A549 treated with RU486 at 1 μM for 4 hours (cell line): ENCODE measurements around the gene PPP2R5B. TPM values are rescaled to one million over a fixed set of nuclear protein-coding genes. Genes with fewer than 3 reads are reported as not detected.

Source experiments
- total RNA-seq: library from RNA; stranded (reverse); fragments of 200-300 nt; extraction: Qiagen RNA extraction; gene quantifications from 5 replicates; pipeline ENCODE4 v1.2.3, GENCODE V29; 2022; ENCODE audit warnings: low read depth

The PPP2R5B gene
- total RNA-seq = 4.3 to 5.9 TPM (median 4.6 TPM) in 5 replicates

DNA sequence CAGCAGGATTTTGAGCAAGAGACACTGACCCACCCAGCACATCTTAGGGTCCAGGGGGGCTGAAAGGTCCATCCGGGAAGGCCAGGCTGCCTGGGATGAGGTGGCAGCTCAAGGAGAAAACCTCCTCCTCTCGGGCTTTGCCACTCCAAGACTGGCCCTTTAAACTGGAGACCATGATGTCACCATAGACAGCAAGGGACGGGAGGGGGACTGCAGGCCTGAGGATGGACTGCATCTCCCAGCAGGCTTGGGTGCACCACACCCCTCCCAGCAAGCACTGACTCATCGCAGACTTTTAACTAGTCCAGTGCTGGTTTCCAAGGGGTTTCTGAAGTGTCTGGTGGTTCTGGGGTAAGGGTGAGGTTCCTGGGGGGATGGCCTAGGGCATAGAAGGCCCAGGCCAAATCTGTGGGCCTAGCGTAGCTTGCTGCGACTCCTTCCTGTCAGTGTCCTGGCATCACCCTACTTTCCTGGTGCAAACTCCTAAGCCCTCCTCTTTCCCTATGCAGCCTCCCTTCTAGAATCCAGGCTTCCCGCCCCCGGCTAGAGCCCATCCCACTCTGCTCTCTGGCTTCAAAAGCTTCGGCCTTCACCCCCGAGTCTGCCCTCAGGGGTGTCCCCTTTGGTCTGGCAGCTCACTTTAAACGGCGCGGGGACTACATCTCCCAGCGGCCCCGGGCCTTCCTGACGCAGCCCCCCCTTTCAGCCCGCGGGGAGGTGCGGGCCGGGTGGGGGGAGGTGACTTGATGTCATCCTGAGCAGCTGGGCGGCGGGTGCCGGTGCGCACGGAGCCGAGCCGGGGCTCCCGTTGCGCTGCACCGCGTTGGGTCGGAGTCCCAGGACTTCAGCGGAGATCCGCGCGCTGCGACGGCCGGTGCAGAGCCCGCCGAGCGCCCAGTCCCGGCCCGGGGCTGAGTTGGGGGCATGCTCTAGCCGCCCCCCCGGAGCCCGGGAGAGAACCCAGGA, at the start of gene PPP2R5B:
TSS of gene PPP2R5B (plus strand) at position 746 of the 966 bp plus-strand sequence. CDS start 1,046 bp downstream, outside the sequence.

GRCh38 chr11:64878494-64879243, 45.8 kb upstream of the PPP2R5B start, which contains the start of gene EHD1:
Gene EHD1, minus strand, starts transcription at chr11:64878621. Its CDS starts 157 bp downstream, at chr11:64878464.

GRCh38 chr11:64916775-64917662, 7.5 kb upstream of the PPP2R5B start, which contains the start of gene ATG2A:
Gene ATG2A, minus strand, starts transcription at chr11:64917209. Its CDS starts 74 bp downstream, at chr11:64917135.

DNA sequence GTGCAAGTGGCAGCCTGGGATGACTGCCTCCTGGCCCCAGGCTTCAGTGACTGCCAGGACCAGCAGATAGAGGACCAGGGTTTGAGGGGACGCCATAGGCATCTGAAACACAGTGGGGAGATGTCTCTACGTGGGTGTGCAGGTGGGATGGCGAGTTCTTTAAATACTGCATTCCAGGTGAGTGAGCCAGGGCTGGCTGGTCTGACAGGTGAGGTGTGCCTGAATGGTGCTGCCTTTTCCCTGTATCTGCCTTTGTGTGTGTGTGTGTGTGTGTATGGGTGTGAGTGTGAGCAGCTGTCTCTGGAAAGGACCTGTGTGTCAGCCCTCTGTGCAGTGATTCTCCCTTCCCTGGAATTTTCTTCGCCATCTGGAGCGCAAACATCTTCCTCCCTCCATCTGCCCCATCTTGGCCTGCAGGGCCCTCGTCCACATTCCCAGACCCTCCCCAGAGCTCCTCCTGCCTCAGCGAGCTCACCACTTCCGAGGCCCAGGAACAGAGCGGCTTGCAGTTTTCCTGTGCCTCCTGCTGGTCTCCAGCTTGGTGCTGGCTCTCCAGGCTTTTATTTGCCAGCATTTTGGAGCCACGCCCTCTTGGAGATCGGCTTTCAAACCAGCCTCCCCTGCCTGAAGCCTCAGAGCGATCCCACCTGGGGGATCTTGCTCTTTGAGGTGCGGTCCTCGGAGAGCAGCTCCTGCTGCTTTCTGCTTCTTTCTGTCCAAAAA, 11.0 kb downstream of the PPP2R5B start, which contains the start of gene GPHA2:
TSS of gene GPHA2 (minus strand) at position 535 of the 723 bp plus-strand sequence. CDS start at position 102, 433 bp downstream.

DNA sequence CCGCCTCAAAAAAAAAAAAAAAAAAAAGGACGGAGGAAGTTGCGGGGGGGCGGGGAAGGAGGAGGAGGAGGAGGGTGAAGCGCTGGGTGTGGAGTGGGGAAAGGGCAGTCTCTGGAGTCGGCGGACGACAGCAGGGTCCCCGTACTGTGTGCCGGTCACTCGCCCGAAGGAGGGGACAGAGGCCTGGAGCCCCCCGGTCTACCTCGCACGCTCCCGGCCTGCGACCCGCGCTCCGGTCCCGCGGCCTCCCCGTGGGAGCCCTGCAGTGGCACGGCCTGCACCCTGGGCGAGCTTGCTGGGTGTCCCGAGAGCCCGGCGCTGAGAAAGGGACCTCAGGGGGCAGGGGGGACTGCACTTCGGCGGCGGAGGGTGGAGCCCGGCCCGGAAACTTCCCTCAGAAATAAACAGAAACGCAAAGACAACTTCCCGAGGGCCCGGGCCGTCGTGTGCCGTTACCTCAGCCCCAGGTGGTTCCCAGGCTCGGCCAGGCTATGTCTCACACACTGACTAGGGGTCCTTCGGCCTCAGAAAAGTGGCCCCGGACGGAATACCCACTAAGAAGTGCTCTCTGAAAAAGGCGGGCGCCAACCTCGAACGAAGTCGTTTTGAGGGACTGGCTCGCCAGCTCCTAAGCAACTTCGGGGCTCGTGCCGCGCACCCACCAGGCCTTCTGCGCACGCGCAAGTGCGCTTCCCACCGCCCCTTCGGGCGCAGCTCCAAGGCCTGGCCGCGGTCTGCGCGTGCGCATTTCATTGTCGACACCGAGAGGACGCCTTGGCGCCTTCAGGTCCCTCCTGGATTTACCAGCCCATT, 47.1 kb downstream of the PPP2R5B start, which contains the start of gene MAJIN:
TSS of gene MAJIN (minus strand) at position 688 of the 813 bp plus-strand sequence. CDS start 12,703 bp downstream, outside the sequence.

Other genes starting within 250 kb of the PPP2R5B start
- gene NRXN2, start 201.5 kb upstream of the PPP2R5B start, total RNA-seq = 0.08 to 0.34 TPM (median 0.30 TPM) in 4 of 5 replicates, not detected in the other
- 0.41 to 1.5 TPM (median 1.2 TPM) in 5 replicates for gene RASGRP2, start 180.5 kb upstream of the PPP2R5B start, total RNA-seq
- 0.21 to 0.43 TPM (median 0.30 TPM) in 5 replicates for gene PYGM, start 164.7 kb upstream of the PPP2R5B start, total RNA-seq
- 171 to 227 TPM (median 177 TPM) in 5 replicates for gene SF1, start 146.1 kb upstream of the PPP2R5B start, total RNA-seq
- gene MAP4K2, start 121.5 kb upstream of the PPP2R5B start, total RNA-seq = 5.7 to 11.1 TPM (median 9.0 TPM) in 5 replicates
- 25.5 to 41.2 TPM (median 37.0 TPM) in 5 replicates for gene MEN1, start 114.1 kb upstream of the PPP2R5B start, total RNA-seq
- gene CDC42BPG, start 80.0 kb upstream of the PPP2R5B start, total RNA-seq = 0.95 to 1.9 TPM (median 1.5 TPM) in 5 replicates
- gene EHD1, start 46.1 kb upstream of the PPP2R5B start, total RNA-seq = 105 to 137 TPM (median 131 TPM) in 5 replicates
- gene ATG2A, start 7.5 kb upstream of the PPP2R5B start, total RNA-seq = 13.4 to 25.2 TPM (median 22.4 TPM) in 5 replicates
- not detected in 5 replicates for gene GPHA2, start 11.2 kb downstream of the PPP2R5B start, total RNA-seq
- not detected in 5 replicates for gene MAJIN, start 47.4 kb downstream of the PPP2R5B start, total RNA-seq
- gene BATF2, start 72.3 kb downstream of the PPP2R5B start, total RNA-seq = 0.71 to 1.2 TPM (median 0.86 TPM) in 5 replicates
- gene ARL2, start 89.5 kb downstream of the PPP2R5B start, total RNA-seq = 168 to 199 TPM (median 191 TPM) in 5 replicates
- 18.6 to 23.3 TPM (median 21.8 TPM) in 5 replicates for gene SNX15, start 102.8 kb downstream of the PPP2R5B start, total RNA-seq
- gene SAC3D1, start 116.5 kb downstream of the PPP2R5B start, total RNA-seq = 35.9 to 63.7 TPM (median 56.6 TPM) in 5 replicates
- gene NAALADL1, start 133.9 kb downstream of the PPP2R5B start, total RNA-seq = not detected in 5 replicates
- 56.3 to 71.6 TPM (median 66.3 TPM) in 5 replicates for gene CDCA5, start 159.4 kb downstream of the PPP2R5B start, total RNA-seq
- 29.8 to 38.6 TPM (median 32.9 TPM) in 5 replicates for gene ZFPL1, start 159.5 kb downstream of the PPP2R5B start, total RNA-seq
- gene VPS51, start 171.5 kb downstream of the PPP2R5B start, total RNA-seq = 51.9 to 62.4 TPM (median 53.8 TPM) in 5 replicates
- gene TM7SF2, start 187.2 kb downstream of the PPP2R5B start, total RNA-seq = 5.2 to 8.7 TPM (median 6.5 TPM) in 5 replicates
- gene ZNHIT2, start 193.0 kb downstream of the PPP2R5B start, total RNA-seq = 13.4 to 26.8 TPM (median 23.3 TPM) in 5 replicates
- 832 to 1,047 TPM (median 993 TPM) in 5 replicates for gene FAU, start 197.4 kb downstream of the PPP2R5B start, total RNA-seq
- gene MRPL49, start 197.6 kb downstream of the PPP2R5B start, total RNA-seq = 66.5 to 79.9 TPM (median 72.3 TPM) in 5 replicates
- gene SYVN1, start 209.8 kb downstream of the PPP2R5B start, total RNA-seq = 27.8 to 43.7 TPM (median 41.1 TPM) in 5 replicates
- gene SPDYC, start 245.5 kb downstream of the PPP2R5B start, total RNA-seq = not detected in 5 replicates